PC-3 (cell line): ENCODE measurements around the gene EXOC2.

Experiments
- EZH2phosphoT487 ChIP-seq: fragments of 300-600 bp; sonication (generic); IDR thresholded peaks from 2 replicates; pipeline ENCODE4 v1.6.1; 2018; ENCODE audit warnings: mild to moderate bottlenecking, antibody characterized with exemption, low read length, borderline replicate concordance
- TF ChIP-seq, protein P1 (sequence below): fragments of 300-600 bp; sonication (generic); conservative IDR thresholded peaks from 2 replicates; pipeline ENCODE4 v1.5.1; 2017; ENCODE audit warnings: antibody characterized with exemption, low read depth, mild to moderate bottlenecking, low read length

DNA sequence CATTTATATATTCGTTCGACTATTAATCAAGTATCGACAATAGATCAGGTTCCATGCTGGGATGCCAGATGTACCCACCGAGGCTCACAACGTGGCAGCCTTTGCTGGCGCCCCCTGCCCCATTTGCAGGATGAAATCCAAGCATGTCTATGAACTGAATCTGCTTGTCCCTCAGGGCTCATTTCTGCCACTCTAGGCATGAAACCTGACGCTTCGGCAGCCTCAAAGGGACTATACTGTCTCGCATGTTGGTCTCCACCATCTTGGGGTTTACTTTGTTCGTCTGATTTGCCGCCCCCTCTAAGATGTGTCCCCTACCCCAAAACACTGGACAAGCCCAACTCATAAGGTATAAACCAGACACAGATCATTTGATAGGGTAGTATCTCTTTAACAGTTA lies 72.8 kb downstream of the EXOC2 start:
- TF ChIP-seq, protein P1, sequence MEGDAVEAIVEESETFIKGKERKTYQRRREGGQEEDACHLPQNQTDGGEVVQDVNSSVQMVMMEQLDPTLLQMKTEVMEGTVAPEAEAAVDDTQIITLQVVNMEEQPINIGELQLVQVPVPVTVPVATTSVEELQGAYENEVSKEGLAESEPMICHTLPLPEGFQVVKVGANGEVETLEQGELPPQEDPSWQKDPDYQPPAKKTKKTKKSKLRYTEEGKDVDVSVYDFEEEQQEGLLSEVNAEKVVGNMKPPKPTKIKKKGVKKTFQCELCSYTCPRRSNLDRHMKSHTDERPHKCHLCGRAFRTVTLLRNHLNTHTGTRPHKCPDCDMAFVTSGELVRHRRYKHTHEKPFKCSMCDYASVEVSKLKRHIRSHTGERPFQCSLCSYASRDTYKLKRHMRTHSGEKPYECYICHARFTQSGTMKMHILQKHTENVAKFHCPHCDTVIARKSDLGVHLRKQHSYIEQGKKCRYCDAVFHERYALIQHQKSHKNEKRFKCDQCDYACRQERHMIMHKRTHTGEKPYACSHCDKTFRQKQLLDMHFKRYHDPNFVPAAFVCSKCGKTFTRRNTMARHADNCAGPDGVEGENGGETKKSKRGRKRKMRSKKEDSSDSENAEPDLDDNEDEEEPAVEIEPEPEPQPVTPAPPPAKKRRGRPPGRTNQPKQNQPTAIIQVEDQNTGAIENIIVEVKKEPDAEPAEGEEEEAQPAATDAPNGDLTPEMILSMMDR = no peak
- TF ChIP-seq EZH2phosphoT487 = no peak
